ENCODE data around the gene PGGT1B. TPM values are rescaled to one million over a fixed set of nuclear protein-coding genes. Genes with fewer than 3 reads are reported as not detected.

Gene PGGT1B
- total and polyA plus RNA-seq, 2 of the 8 experiments (the other 6 are each of a cell fraction or from before 2014, with no cell fraction given), result 1.9 to 43.1 TPM

DNA sequence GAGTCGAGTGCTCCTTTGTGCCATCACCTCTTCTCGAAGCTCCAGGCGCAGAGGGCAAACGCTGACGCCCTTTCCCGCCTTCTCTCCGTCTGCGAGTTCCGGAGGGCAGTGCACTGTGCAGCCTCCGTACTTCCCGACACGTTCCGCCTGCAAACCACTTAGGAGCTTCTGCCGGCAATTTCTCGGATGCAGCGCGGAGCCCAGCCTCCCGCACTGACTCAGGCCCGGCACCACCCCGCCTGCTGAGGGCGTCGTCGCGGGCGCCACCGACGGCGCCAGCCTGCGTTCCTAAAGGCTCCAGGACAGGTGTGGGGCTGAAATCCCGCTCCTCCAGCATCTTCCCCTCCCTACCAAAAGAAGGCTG is 83.7 kb downstream of the PGGT1B start:
- 20% methylated on average over 29 of the region's 30 CpGs; no CpG with 5 or more reads in 1 of the 2 experiments for WGBS, 2 experiments (ENCODE audit: extremely low coverage in 1 of 2, insufficient coverage in 1 of 2, insufficient read length in 1 of 2, insufficient replicate concordance in 2 of 2, low coverage in 1 of 2, low lambda C conversion rate in 2 of 2, missing lambda C conversion rate in 1 of 2)
- Histone ChIP-seq H3K9me3 (ENCODE audit: insufficient read depth in 2 of 2, low read depth in 1 of 2, low read length in 1 of 2) (no peaks in the 10 kb centered on the region), H4K20me1 (replicated peaks in 1 of 2; ENCODE audit: control insufficient read depth in 1 of 2, insufficient read depth in 2 of 2, low read length in 2 of 2) (no peaks in the 10 kb centered on the region), H2BK120ac (replicated peaks; ENCODE audit: low read depth, low read length) (no peak overlapping the region), H2BK15ac (ENCODE audit: low read length) (no peak overlapping the region), H3K4me3 (ENCODE audit: extremely low read depth in 1 of 4, insufficient read depth in 2 of 4, low read depth in 3 of 4, low read length in 4 of 4) (peak overlapping the region; percentile 38 to 67 (median 54); a peak in 6 of 8 replicates), H2BK20ac (ENCODE audit: low read length) (no peak overlapping the region), H4K8ac (ENCODE audit: extremely low read depth, insufficient read depth, low read length) (no peak overlapping the region; the same call in 1 of the 2 replicates), H3K4ac (replicated peaks; ENCODE audit: insufficient read length, low read depth, low read length) (no peak overlapping the region), H4K91ac (replicated peaks; ENCODE audit: insufficient read length, low read length) (no peak overlapping the region), H3K18ac (ENCODE audit: extremely low read depth, low read length) (no peak overlapping the region), H3K27me3 (replicated peaks in 1 of 4; ENCODE audit: control insufficient read depth in 3 of 4, extremely low read depth in 1 of 4, insufficient read depth in 3 of 4, low read length in 3 of 4) (peaks cover 25 to 55% (median 51%) of the 10 kb centered on the region in 4 experiments), H3K56ac (replicated peaks; ENCODE audit: insufficient read length, low read depth, low read length) (no peak overlapping the region), H2BK5ac (ENCODE audit: low read depth, low read length) (no peak overlapping the region), H4K5ac (ENCODE audit: insufficient read length, low read depth, low read length) (no peak overlapping the region), H3K79me2 (ENCODE audit: control insufficient read depth in 1 of 2, insufficient read depth in 2 of 2, low read length in 2 of 2) (no peaks in the 10 kb centered on the region), H3K27ac (ENCODE audit: low read depth, low read length) (no peak overlapping the region), H3K4me1 (replicated peaks in 1 of 4; ENCODE audit: control insufficient read depth in 3 of 4, insufficient read depth in 4 of 4, low read length in 3 of 4) (peaks cover 0 to 4% (median 2%) of the 10 kb centered on the region in 4 experiments; a peak in 5 of 7 replicates), H2AK5ac (ENCODE audit: low read depth, low read length) (no peak overlapping the region), H2AFZ (ENCODE audit: low read length) (peak overlapping the region; percentile 86; the same call in 1 of the 2 replicates), H3K23me2 (ENCODE audit: low read depth, low read length) (peaks cover 12% of the 10 kb centered on the region; the same call in 1 of the 2 replicates), H3K4me2 (ENCODE audit: insufficient read depth in 1 of 2, low read depth in 2 of 2, low read length in 2 of 2) (peak overlapping the region; percentile 81 to 91), H2BK12ac (ENCODE audit: low read depth, low read length) (0 out of 2 replicates have a peak overlapping the region, but pooled peaks have one; percentile 30), H3K79me1 (ENCODE audit: low read depth, low read length) (no peaks in the 10 kb centered on the region), H3K14ac (ENCODE audit: insufficient read length) (no peak overlapping the region), H3K36me3 (ENCODE audit: control insufficient read depth in 2 of 4, insufficient read depth in 4 of 4, low read length in 3 of 4) (no peaks in the 10 kb centered on the region), H3K23ac (ENCODE audit: insufficient read length) (no peak overlapping the region), H3K9ac (replicated peaks in 1 of 4; ENCODE audit: extremely low read depth in 1 of 4, low read depth in 3 of 4, low read length in 3 of 4) (no peak overlapping the region)
- ChIA-PET CTCF (ENCODE audit: partially characterized antibody) (interaction anchor here (0.9 to 3.7 kb wide), 8 partner anchors 8 to 104 kb away, joined by 3 to 16 read pairs (median 5); partner anchors contain the start of gene TRIM36), POLR2A (ENCODE audit: partially characterized antibody) (interaction anchor here (1.1 to 3.0 kb wide), 3 partner anchors 8 to 14 kb away, joined by 3 to 13 read pairs (median 8); partner anchors contain the start of gene TRIM36)
- FAIRE-seq (no peak), DNase-seq (ENCODE audit: low read depth in 1 of 2, low spot score in 2 of 2) (no peak)
- TF ChIP-seq TEAD4 (IDR thresholded peaks at IDR 0.05; ENCODE audit: low read depth, low read length), result no peak
- TF ChIP-seq, protein P1, sequence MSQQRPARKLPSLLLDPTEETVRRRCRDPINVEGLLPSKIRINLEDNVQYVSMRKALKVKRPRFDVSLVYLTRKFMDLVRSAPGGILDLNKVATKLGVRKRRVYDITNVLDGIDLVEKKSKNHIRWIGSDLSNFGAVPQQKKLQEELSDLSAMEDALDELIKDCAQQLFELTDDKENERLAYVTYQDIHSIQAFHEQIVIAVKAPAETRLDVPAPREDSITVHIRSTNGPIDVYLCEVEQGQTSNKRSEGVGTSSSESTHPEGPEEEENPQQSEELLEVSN (IDR thresholded peaks at IDR 0.05), result peak; percentile 97
- TF ChIP-seq, protein P2, sequence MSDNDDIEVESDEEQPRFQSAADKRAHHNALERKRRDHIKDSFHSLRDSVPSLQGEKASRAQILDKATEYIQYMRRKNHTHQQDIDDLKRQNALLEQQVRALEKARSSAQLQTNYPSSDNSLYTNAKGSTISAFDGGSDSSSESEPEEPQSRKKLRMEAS (IDR thresholded peaks at IDR 0.05), result peak; percentile 77

Data from H1 (cell line).